DOHH2 (cell line): Measurements from ENCODE around the gene MED27.

Experiments used
- H3F3A ChIP-seq: fragments of 200-600 bp; sonication (generic), shearing (Covaris generic); 2 replicates; pipeline ENCODE4 v1.6.0; 2016; ENCODE audit warnings: antibody characterized with exemption, mild to moderate bottlenecking; ENCODE audit not compliant: control insufficient read depth, insufficient read depth
- H3K27ac ChIP-seq: fragments of 200-600 bp; sonication (generic); 2 replicates; pipeline ENCODE4 v1.5.1; 2014; ENCODE audit warnings: low read depth, mild to moderate bottlenecking, low read length, moderate library complexity
- H3K27me3 ChIP-seq: fragments of 200-600 bp; sonication (generic); 2 replicates; pipeline ENCODE4 v1.6.1; 2014; ENCODE audit warnings: mild to moderate bottlenecking, low read length, mixed read lengths; ENCODE audit not compliant: control insufficient read depth
- H3K36me3 ChIP-seq: fragments of 200-600 bp; sonication (generic); 2 replicates; pipeline ENCODE4 v1.6.1; 2014; ENCODE audit warnings: mild to moderate bottlenecking, low read length, moderate library complexity, mixed read lengths; ENCODE audit not compliant: control insufficient read depth
- H3K4me1 ChIP-seq: fragments of 200-600 bp; sonication (generic); 2 replicates; pipeline ENCODE4 v1.6.1; 2014; ENCODE audit warnings: mild to moderate bottlenecking, low read length, mixed read lengths; ENCODE audit not compliant: control insufficient read depth
- H3K4me2 ChIP-seq: fragments of 200-600 bp; sonication (generic); 2 replicates; pipeline ENCODE4 v1.6.0; 2014; ENCODE audit warnings: mild to moderate bottlenecking, low read length, moderate library complexity
- H3K4me3 ChIP-seq: fragments of 200-600 bp; sonication (generic); 2 replicates; pipeline ENCODE4 v1.5.1; 2014; ENCODE audit warnings: mild to moderate bottlenecking, low read length, mixed read lengths
- H3K79me2 ChIP-seq: fragments of 200-600 bp; sonication (generic); 2 replicates; pipeline ENCODE4 v1.6.1; 2014; ENCODE audit warnings: mild to moderate bottlenecking, low read length, mixed read lengths; ENCODE audit not compliant: control insufficient read depth
- H3K9me2 ChIP-seq: fragments of 200-600 bp; sonication (generic); replicated peaks from 2 replicates; pipeline ENCODE4 v1.6.1; 2014; ENCODE audit warnings: mild to moderate bottlenecking, low read length, mixed read lengths; ENCODE audit not compliant: control insufficient read depth
- H3K9me3 ChIP-seq: fragments of 200-600 bp; sonication (generic); 2 replicates; pipeline ENCODE4 v1.6.1; 2014; ENCODE audit warnings: antibody characterized with exemption, low read length, mixed read lengths; ENCODE audit not compliant: control insufficient read depth, insufficient read depth
- H4K20me1 ChIP-seq: fragments of 200-600 bp; sonication (generic); 2 replicates; pipeline ENCODE4 v1.6.0; 2014; ENCODE audit warnings: low read depth, mild to moderate bottlenecking, antibody characterized with exemption, low read length, moderate library complexity; ENCODE audit not compliant: control insufficient read depth, insufficient read depth
- CTCF ChIP-seq: fragments of 200-600 bp; sonication (generic); IDR thresholded peaks from one replicate; pipeline ENCODE4 v1.5.1; 2014; ENCODE audit warnings: antibody characterized with exemption, mild to moderate bottlenecking, low read depth, low read length; ENCODE audit not compliant: poor library complexity, severe bottlenecking
- EZH2phosphoT487 ChIP-seq: fragments of 200-600 bp; sonication (generic); IDR thresholded peaks from 2 replicates; pipeline ENCODE4 v1.6.1; 2017; ENCODE audit warnings: borderline replicate concordance, mild to moderate bottlenecking, antibody characterized with exemption, low read length, moderate library complexity, mixed read lengths

MED27 gene

DNA sequence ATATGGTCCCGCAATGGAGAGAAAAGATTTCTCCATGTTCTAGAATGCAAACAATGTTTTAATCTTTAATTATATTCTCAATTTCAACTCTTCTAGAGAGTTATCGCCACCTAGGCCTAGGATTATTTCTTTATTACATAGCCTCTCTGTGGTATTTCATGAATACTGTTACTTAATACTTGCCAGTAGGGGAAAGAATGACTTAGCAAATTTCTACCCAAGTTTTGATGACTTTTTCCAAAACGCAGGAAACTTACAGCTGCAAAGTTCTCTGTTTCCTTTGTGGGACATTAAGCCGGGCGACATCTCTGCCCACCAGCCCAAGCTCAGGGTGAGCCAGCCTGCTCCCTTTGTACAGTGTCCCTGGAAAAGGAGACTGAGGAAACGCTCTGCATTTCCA is 73.8 kb downstream of the MED27 start:
- Histone ChIP-seq H4K20me1 (0 out of 2 replicates have a peak, but pooled peaks cover 3% of the 10 kb centered on the region), H3K4me1 (peaks cover 43% of the 10 kb centered on the region), H3K79me2 (peaks cover 27% of the 10 kb centered on the region), H3K4me3 (no peak overlapping the region), H3F3A (no peaks in the 10 kb centered on the region), H3K27me3 (no peaks in the 10 kb centered on the region), H3K9me3 (no peaks in the 10 kb centered on the region), H3K4me2 (no peak overlapping the region), H3K9me2 (no peaks in the 10 kb centered on the region), H3K27ac (no peak overlapping the region), H3K36me3 (0 out of 2 replicates have a peak, but pooled peaks cover 3% of the 10 kb centered on the region)
- TF ChIP-seq EZH2phosphoT487 (no peak), CTCF (no peak)

- peaks cover 35% of the 10 kb centered on the region for H3K4me1 ChIP-seq
- peaks cover 27% of the 10 kb centered on the region for H3K79me2 ChIP-seq
- TF ChIP-seq EZH2phosphoT487 = no peak
- TF ChIP-seq CTCF = no peak
- no peaks in the 10 kb centered on the region for H3K9me2 ChIP-seq
- 0 out of 2 replicates have a peak, but pooled peaks cover 3% of the 10 kb centered on the region for H3K36me3 ChIP-seq
- no peaks in the 10 kb centered on the region for H3K27me3 ChIP-seq
- H3K9me3 ChIP-seq = no peaks in the 10 kb centered on the region
- no peaks in the 10 kb centered on the region for H3F3A ChIP-seq
- peak overlapping the region; percentile 12 for H3K4me2 ChIP-seq
- 0 out of 2 replicates have a peak, but pooled peaks cover 3% of the 10 kb centered on the region for H4K20me1 ChIP-seq
- no peak overlapping the region for H3K4me3 ChIP-seq
- H3K27ac ChIP-seq = no peak overlapping the region
These were observed 75.3 kb downstream of the MED27 start for GRCh38 chr9:132004323-132004722.

DNA sequence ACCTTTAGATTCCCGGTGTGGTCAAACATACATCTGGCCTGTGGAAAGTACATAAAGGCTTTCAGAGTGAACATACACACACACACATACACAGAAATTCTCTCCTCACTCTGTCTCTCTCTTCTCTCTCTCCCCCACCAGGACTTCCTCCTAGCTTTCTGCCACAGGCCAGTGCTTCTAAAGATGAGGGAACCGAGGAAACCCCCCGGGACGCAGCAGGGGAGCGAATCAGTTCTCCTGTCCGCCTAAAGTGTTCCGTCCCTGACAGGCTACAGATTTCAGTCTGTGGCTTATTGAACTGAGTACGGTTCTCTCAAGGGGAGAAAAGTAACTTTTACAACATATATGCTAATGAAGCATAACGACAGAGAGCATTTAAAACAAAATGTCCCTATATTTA is 75.8 kb downstream of the MED27 start:
- H3K27ac ChIP-seq = no peak overlapping the region
- peaks cover 33% of the 10 kb centered on the region for H3K4me1 ChIP-seq
- H3K36me3 ChIP-seq = 0 out of 2 replicates have a peak, but pooled peaks cover 3% of the 10 kb centered on the region
- peak overlapping the region; percentile 12 for H3K4me2 ChIP-seq
- H3F3A ChIP-seq = no peaks in the 10 kb centered on the region
- no peaks in the 10 kb centered on the region for H3K9me2 ChIP-seq
- TF ChIP-seq CTCF = no peak
- no peak for TF ChIP-seq EZH2phosphoT487
- 0 out of 2 replicates have a peak, but pooled peaks cover 3% of the 10 kb centered on the region for H4K20me1 ChIP-seq
- no peaks in the 10 kb centered on the region for H3K9me3 ChIP-seq
- H3K4me3 ChIP-seq = no peak overlapping the region
- H3K79me2 ChIP-seq = peaks cover 27% of the 10 kb centered on the region
- no peaks in the 10 kb centered on the region for H3K27me3 ChIP-seq
